ENCODE results near the gene ZNF638.
"Not testable (repeated sequence)": the region's sequence is repeated elsewhere in the genome, so short reads cannot be mapped to it uniquely, and the experiment has no call there.

DNA sequence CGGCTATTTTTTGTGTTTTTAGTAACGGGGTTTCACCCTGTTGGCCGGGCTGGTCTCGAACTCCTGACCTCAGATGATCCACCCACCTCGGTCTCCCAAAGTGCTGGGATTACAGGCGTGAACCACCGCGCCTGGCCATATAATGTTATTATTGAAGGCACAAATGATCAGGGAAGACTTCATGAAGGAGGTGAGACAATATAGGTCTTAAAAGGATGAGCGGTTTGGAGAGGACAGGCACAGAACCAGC, 326 bp upstream of the ZNF638 start:
- TF ChIP-seq, protein P1, sequence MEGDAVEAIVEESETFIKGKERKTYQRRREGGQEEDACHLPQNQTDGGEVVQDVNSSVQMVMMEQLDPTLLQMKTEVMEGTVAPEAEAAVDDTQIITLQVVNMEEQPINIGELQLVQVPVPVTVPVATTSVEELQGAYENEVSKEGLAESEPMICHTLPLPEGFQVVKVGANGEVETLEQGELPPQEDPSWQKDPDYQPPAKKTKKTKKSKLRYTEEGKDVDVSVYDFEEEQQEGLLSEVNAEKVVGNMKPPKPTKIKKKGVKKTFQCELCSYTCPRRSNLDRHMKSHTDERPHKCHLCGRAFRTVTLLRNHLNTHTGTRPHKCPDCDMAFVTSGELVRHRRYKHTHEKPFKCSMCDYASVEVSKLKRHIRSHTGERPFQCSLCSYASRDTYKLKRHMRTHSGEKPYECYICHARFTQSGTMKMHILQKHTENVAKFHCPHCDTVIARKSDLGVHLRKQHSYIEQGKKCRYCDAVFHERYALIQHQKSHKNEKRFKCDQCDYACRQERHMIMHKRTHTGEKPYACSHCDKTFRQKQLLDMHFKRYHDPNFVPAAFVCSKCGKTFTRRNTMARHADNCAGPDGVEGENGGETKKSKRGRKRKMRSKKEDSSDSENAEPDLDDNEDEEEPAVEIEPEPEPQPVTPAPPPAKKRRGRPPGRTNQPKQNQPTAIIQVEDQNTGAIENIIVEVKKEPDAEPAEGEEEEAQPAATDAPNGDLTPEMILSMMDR (IDR thresholded peaks at IDR 0.05): not testable (repeated sequence)
- TF ChIP-seq, protein P2, sequence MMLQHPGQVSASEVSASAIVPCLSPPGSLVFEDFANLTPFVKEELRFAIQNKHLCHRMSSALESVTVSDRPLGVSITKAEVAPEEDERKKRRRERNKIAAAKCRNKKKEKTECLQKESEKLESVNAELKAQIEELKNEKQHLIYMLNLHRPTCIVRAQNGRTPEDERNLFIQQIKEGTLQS (CRISPR knock-in tag; conservative IDR thresholded peaks at IDR 0.05): not testable (repeated sequence)
- TF ChIP-seq, protein P3, sequence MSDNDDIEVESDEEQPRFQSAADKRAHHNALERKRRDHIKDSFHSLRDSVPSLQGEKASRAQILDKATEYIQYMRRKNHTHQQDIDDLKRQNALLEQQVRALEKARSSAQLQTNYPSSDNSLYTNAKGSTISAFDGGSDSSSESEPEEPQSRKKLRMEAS (CRISPR knock-in tag; IDR thresholded peaks at IDR 0.05): not testable (repeated sequence)
- not testable (repeated sequence) for TF ChIP-seq SMAD3 (CRISPR knock-in tag; IDR thresholded peaks at IDR 0.05; ENCODE audit: borderline replicate concordance); ZBTB21 (CRISPR knock-in tag; IDR thresholded peaks at IDR 0.05; ENCODE audit: borderline replicate concordance); IRF2 (CRISPR knock-in tag; IDR thresholded peaks at IDR 0.05; ENCODE audit: borderline replicate concordance, low read depth); ZNF232 (CRISPR knock-in tag; IDR thresholded peaks at IDR 0.05); ZNF423 (CRISPR knock-in tag; IDR thresholded peaks at IDR 0.05)
- TF ChIP-seq, protein P4, sequence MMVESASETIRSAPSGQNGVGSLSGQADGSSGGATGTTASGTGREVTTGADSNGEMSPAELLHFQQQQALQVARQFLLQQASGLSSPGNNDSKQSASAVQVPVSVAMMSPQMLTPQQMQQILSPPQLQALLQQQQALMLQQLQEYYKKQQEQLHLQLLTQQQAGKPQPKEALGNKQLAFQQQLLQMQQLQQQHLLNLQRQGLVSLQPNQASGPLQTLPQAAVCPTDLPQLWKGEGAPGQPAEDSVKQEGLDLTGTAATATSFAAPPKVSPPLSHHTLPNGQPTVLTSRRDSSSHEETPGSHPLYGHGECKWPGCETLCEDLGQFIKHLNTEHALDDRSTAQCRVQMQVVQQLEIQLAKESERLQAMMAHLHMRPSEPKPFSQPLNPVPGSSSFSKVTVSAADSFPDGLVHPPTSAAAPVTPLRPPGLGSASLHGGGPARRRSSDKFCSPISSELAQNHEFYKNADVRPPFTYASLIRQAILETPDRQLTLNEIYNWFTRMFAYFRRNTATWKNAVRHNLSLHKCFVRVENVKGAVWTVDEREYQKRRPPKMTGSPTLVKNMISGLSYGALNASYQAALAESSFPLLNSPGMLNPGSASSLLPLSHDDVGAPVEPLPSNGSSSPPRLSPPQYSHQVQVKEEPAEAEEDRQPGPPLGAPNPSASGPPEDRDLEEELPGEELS (CRISPR knock-in tag; IDR thresholded peaks at IDR 0.05): not testable (repeated sequence)
- TF ChIP-seq, protein P5, sequence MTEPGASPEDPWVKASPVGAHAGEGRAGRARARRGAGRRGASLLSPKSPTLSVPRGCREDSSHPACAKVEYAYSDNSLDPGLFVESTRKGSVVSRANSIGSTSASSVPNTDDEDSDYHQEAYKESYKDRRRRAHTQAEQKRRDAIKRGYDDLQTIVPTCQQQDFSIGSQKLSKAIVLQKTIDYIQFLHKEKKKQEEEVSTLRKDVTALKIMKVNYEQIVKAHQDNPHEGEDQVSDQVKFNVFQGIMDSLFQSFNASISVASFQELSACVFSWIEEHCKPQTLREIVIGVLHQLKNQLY (CRISPR knock-in tag; IDR thresholded peaks at IDR 0.05): not testable (repeated sequence)
- TF ChIP-seq, protein P6, sequence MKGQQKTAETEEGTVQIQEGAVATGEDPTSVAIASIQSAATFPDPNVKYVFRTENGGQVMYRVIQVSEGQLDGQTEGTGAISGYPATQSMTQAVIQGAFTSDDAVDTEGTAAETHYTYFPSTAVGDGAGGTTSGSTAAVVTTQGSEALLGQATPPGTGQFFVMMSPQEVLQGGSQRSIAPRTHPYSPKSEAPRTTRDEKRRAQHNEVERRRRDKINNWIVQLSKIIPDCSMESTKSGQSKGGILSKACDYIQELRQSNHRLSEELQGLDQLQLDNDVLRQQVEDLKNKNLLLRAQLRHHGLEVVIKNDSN (CRISPR knock-in tag; IDR thresholded peaks at IDR 0.05): not testable (repeated sequence)
